PFSK-1 (cell line): ENCODE data around the gene CCR1.

ENCODE experiments used
- POLR2AphosphoS5 ChIP-seq: IDR thresholded peaks from 2 replicates; pipeline ENCODE4 v1.6.1; 2012; ENCODE audit warnings: low read depth, mild to moderate bottlenecking, control low read depth, low read length, moderate library complexity
- TAF1 ChIP-seq: IDR thresholded peaks from 2 replicates; pipeline ENCODE4 v1.6.1; 2012; ENCODE audit warnings: low read length, control low read depth, borderline replicate concordance; ENCODE audit not compliant: insufficient read depth

DNA sequence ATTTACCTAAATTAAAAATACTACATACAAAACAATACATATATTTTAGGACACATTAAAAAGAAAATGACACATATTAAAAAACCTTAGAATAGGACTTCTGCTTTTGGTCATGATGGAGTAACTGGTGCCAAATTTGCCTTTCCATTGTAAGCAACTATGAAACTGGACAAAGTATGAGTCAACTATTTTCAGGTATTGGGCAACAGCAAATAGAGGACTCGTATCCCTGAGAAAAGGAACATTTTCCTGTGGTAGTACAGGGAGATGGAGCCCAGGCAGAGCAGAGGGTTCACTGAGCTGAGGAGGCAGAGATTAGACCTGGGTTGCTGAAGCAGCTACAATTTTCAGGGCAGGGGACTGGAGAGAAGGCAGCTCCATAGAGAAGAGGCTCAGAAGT is 14.7 kb downstream of the CCR1 start:
- TF ChIP-seq TAF1 (no peak), POLR2AphosphoS5 (no peak)
